ENCODE data around the gene SSR3.
"Not testable (repeated sequence)": the region's sequence is repeated elsewhere in the genome, so short reads cannot be mapped to it uniquely, and the experiment has no call there.

Gene SSR3

DNA sequence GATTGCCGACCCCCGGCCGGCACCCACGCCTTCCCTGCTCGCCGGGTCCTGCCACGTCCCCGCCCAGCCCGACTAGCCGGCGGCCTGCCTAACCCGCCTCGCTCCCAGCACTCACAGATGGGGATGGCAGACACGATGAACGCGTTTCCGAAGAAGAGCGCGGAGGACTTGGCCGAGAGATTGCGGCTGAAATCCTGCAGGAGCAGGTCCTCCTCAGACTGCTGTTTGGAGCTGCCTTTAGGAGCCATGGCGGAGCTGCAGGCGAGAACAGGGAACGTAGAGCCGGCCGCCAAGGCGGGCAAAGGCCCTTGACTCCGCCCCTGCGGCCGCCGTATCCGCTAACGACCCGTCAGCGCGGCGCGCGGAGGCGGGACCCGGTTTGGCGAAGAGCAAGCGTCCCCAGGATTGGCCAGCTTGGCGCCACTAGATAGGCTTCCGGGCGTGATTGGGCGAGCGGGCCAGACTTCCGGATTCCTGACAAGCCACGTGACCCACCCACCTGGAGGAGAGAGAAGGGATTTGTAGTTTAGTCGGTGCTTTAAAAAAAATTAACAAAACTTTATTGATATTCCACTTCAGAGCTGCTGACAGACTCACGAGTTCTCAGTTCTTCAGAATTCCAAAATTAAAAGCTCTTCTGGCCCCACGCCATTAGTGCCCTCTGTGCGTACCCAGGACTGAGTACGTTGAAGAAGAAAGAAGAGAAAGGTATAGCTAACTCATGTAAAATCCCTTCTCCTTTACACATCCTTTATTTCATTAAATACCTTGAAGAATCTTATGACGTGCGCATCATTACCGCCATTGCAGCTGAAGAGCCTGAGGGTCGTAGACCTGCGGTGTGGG lies at the start of gene SSR3:
SSR3 (minus strand) TSS at position 276 of the 846 bp plus-strand sequence; CDS start at position 248, 28 bp downstream.
- Histone ChIP-seq H3K9me3 (ENCODE audit: control insufficient read depth, low read length) (no peaks in the 10 kb centered on the region), H3K9ac (ENCODE audit: low read length) (peak within 1 kb of the TSS; percentile 83), H3K4me3 (ENCODE audit: low read length) (peak within 1 kb of the TSS; percentile 81), H3K27me3 (ENCODE audit: control insufficient read depth, insufficient read depth, low read length) (no peaks in the 10 kb centered on the region), H3K36me3 (ENCODE audit: control insufficient read depth, insufficient read depth, low read length) (no peaks in the 10 kb centered on the region), H3K4me1 (ENCODE audit: control insufficient read depth, insufficient read depth, low read length) (peaks cover 10% of the 10 kb centered on the region)

DNA sequence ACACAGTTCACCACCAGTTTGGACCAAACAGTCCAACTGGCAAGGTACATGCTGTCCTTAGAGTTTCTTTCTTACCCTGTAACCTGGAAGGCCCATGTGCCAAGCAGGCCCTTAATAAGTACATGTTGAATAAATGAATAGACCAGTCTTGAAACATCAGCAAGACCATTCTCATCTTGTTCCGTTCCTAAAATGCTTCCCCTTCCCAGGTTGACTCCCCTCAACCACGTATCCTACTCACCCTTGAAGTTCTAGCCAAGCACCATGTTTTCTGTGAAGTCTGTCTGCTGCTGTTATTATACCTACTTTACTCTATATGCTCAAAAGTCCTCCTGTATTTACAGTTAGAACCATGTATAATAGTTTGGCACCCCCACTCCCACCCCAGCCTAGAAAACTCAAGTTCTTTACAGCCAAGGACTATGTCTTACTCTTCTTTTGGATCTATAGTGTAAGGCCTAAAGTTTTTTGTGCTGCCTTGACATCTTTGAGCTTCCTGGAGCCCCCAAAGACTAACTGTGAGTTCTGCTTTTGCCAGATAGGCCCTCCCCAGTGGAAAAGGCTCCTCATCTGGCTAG lies 49.2 kb upstream of the SSR3 start:
- Histone ChIP-seq H3K27me3 (ENCODE audit: control insufficient read depth, insufficient read depth, low read length) (no peaks in the 10 kb centered on the region), H3K9me3 (ENCODE audit: control insufficient read depth, low read length) (no peaks in the 10 kb centered on the region), H3K4me3 (ENCODE audit: low read length) (no peak overlapping the region), H3K36me3 (ENCODE audit: control insufficient read depth, insufficient read depth, low read length) (no peaks in the 10 kb centered on the region), H3K4me1 (ENCODE audit: control insufficient read depth, insufficient read depth, low read length) (peaks cover 11% of the 10 kb centered on the region), H3K9ac (ENCODE audit: low read length) (no peak overlapping the region)

DNA sequence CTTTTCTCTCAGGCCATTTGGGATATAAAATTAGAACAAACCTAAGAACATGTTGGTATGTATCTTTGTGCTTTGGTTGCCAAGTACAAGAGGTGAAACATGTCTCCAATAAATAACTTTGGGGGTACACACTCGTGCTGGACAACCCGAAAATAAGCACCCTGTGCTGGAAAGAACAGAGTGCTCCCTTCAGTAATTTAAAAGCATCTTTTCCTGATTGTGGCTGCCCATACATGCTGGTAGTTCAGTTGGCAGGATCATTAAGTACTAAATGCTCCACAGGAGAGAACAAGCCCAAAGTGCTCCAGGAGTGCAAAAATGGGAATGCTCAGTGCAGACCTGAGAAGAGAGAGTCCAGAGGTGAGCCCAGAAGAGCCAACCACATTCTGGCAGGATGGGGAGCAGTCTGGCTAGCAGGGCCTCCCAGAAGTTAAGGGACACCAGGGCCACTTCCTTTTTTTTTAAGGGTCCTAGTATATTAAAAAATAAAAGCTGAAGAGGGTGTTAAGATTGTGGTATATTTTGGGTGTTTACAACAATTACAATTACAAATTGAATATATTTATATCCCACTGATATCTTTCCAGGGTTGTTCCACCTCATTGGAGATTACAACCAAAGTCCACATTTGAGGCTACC lies 48.6 kb upstream of the SSR3 start:
- H3K9me3 ChIP-seq (ENCODE audit: control insufficient read depth, low read length) = no peaks in the 10 kb centered on the region
- no peaks in the 10 kb centered on the region for H3K27me3 ChIP-seq (ENCODE audit: control insufficient read depth, insufficient read depth, low read length)
- peaks cover 11% of the 10 kb centered on the region for H3K4me1 ChIP-seq (ENCODE audit: control insufficient read depth, insufficient read depth, low read length)
- H3K4me3 ChIP-seq (ENCODE audit: low read length) = no peak overlapping the region
- no peaks in the 10 kb centered on the region for H3K36me3 ChIP-seq (ENCODE audit: control insufficient read depth, insufficient read depth, low read length)
- no peak overlapping the region for H3K9ac ChIP-seq (ENCODE audit: low read length)

DNA sequence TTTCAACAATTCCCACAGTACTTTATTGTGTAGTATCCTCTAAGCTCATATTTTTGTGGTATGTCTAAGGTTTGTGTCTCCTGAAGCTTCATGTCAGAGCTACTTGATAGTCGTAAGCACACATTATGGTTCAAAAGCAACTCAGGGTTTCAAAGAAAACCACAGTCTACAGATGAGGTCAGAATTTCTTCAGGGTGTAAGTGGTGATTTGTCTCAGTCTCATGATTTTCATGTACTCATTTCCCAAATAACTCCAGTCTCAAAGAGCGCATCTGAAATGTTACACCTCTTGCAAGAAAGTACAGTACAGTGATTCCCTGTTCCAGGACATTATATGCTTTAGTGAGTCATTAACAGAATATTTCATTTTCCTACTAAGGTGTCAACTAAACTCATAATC lies 47.5 kb upstream of the SSR3 start:
- Histone ChIP-seq H3K27me3 (ENCODE audit: control insufficient read depth, insufficient read depth, low read length) (no peaks in the 10 kb centered on the region), H3K9me3 (ENCODE audit: control insufficient read depth, low read length) (no peaks in the 10 kb centered on the region), H3K9ac (ENCODE audit: low read length) (no peak overlapping the region), H3K4me3 (ENCODE audit: low read length) (no peak overlapping the region), H3K36me3 (ENCODE audit: control insufficient read depth, insufficient read depth, low read length) (no peaks in the 10 kb centered on the region), H3K4me1 (ENCODE audit: control insufficient read depth, insufficient read depth, low read length) (peaks cover 11% of the 10 kb centered on the region)

DNA sequence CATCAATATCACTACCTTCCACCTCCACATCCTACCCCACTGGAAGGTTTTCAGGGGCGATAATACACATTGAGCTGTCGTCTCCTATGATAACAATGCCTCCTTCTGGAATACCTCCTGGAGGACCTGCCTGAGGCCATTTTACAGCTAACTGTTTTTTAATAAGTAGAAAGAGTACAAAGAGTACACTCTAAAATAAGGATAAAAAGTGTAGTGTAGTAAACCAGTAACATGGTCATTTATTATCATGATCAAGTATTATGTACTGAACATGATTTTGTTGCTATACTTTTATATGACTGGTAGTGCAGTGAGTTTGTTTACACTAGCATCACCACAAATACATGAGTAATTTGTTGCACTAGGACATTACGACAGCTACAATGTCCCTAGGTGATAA lies 46.6 kb upstream of the SSR3 start:
- Histone ChIP-seq H3K27me3 (ENCODE audit: control insufficient read depth, insufficient read depth, low read length) (no peaks in the 10 kb centered on the region), H3K36me3 (ENCODE audit: control insufficient read depth, insufficient read depth, low read length) (no peaks in the 10 kb centered on the region), H3K9me3 (ENCODE audit: control insufficient read depth, low read length) (no peaks in the 10 kb centered on the region), H3K4me1 (ENCODE audit: control insufficient read depth, insufficient read depth, low read length) (peaks cover 11% of the 10 kb centered on the region), H3K4me3 (ENCODE audit: low read length) (no peak overlapping the region), H3K9ac (ENCODE audit: low read length) (no peak overlapping the region)

DNA sequence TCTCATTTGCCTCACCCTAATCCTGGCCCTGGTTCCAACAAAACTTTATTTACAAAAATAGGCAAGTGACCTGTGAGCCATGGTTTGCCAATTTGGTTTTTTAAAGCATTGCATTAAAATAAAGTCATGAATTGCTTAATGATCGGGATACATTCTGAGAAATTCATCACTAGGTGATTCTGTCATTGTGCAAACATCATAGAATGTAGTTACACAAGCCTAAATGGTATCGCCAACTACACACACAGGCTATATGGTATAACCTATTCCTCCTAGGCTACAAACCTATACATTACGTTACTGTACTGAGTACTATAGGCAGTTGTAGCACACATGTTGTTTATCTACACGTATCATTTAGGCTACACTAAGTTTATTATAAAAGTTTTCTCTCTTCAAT lies 45.9 kb upstream of the SSR3 start:
- Histone ChIP-seq H3K4me3 (ENCODE audit: low read length) (no peak overlapping the region), H3K9me3 (ENCODE audit: control insufficient read depth, low read length) (no peaks in the 10 kb centered on the region), H3K4me1 (ENCODE audit: control insufficient read depth, insufficient read depth, low read length) (peaks cover 8% of the 10 kb centered on the region), H3K9ac (ENCODE audit: low read length) (no peak overlapping the region), H3K27me3 (ENCODE audit: control insufficient read depth, insufficient read depth, low read length) (no peaks in the 10 kb centered on the region), H3K36me3 (ENCODE audit: control insufficient read depth, insufficient read depth, low read length) (no peaks in the 10 kb centered on the region)

DNA sequence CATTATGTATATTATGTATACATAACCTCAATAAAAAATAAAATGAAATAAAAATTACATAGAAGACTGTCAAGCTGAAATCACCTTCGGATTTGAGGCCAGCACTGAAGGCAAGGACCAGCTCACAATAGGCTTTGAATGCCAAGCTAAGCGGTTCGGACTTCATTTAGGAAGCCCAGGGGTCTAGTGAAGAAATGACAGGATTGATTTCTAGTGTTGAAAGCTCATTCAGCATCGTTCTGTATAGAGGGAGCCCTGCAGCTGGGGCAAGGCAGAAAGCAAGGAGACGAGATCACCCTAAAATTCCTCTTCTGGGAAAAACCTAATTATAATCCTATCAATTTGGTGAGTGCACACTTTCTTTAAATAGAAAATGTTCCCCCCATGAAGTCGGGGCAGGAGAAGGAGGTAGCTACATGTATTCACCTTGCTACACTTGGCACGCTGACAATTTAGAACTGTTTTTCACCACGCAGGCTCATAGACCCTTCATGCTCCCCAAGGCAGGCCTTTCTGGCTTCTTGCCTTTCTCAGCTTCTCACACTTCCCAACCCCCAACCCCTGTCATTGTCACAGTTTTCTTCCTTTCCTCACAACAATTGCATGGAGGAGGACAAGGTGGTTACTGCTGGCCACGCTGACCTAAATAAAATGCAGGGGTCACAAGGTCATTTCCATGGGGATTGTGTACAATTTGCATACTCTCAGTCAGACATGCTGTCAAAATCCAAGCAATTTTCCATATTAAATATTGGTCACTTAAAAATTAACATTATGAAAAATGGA lies 44.4 kb upstream of the SSR3 start:
- Histone ChIP-seq H3K4me3 (ENCODE audit: low read length) (no peak overlapping the region), H3K9ac (ENCODE audit: low read length) (no peak overlapping the region), H3K27me3 (ENCODE audit: control insufficient read depth, insufficient read depth, low read length) (no peaks in the 10 kb centered on the region), H3K4me1 (ENCODE audit: control insufficient read depth, insufficient read depth, low read length) (peaks cover 6% of the 10 kb centered on the region), H3K9me3 (ENCODE audit: control insufficient read depth, low read length) (no peaks in the 10 kb centered on the region), H3K36me3 (ENCODE audit: control insufficient read depth, insufficient read depth, low read length) (no peaks in the 10 kb centered on the region)

DNA sequence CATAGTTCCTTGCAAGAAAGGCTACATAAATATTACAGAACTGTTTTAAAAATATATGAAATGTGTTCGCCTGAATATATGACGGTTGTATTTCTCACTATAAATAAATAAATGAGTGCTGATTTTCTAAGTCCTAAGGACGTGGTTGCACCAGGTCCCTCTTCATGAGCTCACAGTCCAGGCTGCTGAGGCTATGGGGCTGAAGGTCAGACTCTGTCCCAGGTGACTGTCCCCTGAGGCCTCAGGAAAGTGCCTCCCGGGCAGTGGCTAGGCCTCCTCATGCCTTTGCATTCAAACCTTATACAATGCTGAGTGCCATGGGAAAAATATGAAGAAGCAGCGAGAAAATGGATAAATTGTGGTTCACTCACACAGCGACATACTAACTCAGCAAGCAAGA lies 43.5 kb upstream of the SSR3 start:
- Histone ChIP-seq H3K9me3 (ENCODE audit: control insufficient read depth, low read length) (no peaks in the 10 kb centered on the region), H3K36me3 (ENCODE audit: control insufficient read depth, insufficient read depth, low read length) (no peaks in the 10 kb centered on the region), H3K27me3 (ENCODE audit: control insufficient read depth, insufficient read depth, low read length) (no peaks in the 10 kb centered on the region), H3K4me1 (ENCODE audit: control insufficient read depth, insufficient read depth, low read length) (peaks cover 6% of the 10 kb centered on the region), H3K9ac (ENCODE audit: low read length) (no peak overlapping the region), H3K4me3 (ENCODE audit: low read length) (no peak overlapping the region)

DNA sequence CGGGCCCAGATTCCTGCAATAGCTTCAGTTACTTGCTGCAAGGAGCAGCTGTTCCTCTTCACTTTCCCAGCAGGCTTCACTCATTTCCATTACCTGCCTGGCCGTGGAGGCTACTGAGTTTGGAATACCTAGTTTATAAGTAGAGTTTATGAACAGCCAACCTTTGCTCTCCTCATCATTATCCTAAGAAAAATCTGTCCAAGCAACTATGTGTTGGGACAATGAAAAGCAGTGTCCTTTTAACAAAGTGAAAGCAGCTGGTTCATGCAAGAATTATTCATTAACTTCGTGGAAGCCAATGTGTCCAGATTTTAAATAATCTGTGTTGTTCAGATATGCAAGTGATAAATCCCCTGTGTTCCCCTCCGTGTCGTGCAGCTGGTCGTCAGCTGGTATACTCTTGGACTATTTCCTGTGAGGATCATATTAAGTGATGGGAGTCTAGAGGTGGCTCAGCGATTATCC lies 39.3 kb upstream of the SSR3 start:
- Histone ChIP-seq H3K9me3 (ENCODE audit: control insufficient read depth, low read length) (no peaks in the 10 kb centered on the region), H3K4me3 (ENCODE audit: low read length) (no peak overlapping the region), H3K9ac (ENCODE audit: low read length) (no peak overlapping the region), H3K36me3 (ENCODE audit: control insufficient read depth, insufficient read depth, low read length) (no peaks in the 10 kb centered on the region), H3K4me1 (ENCODE audit: control insufficient read depth, insufficient read depth, low read length) (peaks cover 6% of the 10 kb centered on the region), H3K27me3 (ENCODE audit: control insufficient read depth, insufficient read depth, low read length) (no peaks in the 10 kb centered on the region)

DNA sequence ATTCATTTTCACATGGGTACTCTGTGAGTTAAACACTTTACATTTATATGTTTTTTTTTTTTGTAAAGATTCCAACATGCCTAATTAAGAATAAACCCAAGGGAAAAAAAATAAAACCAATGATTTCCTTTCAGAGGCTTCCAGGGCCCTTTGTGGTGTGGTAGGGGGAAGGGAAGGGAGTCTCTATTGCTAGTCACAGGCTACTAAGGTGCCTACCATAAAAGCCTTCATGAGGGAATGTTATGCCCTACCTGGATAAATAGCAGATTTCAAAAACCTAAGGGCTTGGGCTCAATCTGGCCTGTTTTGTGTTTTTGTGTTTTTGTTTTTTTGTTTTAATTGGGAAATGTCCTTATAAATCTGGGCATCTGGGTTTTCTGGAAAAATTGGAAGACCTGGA lies 38.9 kb upstream of the SSR3 start:
- H3K4me1 ChIP-seq (ENCODE audit: control insufficient read depth, insufficient read depth, low read length) = peaks cover 6% of the 10 kb centered on the region
- H3K9ac ChIP-seq (ENCODE audit: low read length) = no peak overlapping the region
- H3K9me3 ChIP-seq (ENCODE audit: control insufficient read depth, low read length) = no peaks in the 10 kb centered on the region
- no peak overlapping the region for H3K4me3 ChIP-seq (ENCODE audit: low read length)
- H3K27me3 ChIP-seq (ENCODE audit: control insufficient read depth, insufficient read depth, low read length) = no peaks in the 10 kb centered on the region
- no peaks in the 10 kb centered on the region for H3K36me3 ChIP-seq (ENCODE audit: control insufficient read depth, insufficient read depth, low read length)

DNA sequence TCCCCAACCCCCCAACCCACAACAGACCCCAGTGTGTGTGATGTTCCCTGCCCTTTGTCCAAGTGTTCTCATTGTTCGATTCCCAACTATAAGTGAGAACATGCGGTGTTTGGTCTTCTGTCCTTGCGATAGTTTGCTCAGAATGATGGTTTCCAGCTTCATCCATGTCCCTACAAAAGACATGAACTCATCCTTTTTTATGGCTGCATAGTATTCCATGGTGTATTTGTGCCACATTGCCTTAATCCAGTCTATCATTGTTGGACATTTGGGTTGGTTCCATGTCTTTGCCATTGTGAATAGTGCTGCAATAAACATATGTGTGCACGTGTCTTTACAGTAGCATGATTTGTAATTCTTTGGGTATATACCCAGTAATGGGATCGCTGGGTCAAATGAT lies 34.9 kb upstream of the SSR3 start:
- not testable (repeated sequence) for H3K9me3 ChIP-seq (ENCODE audit: control insufficient read depth, low read length); H3K9ac ChIP-seq (ENCODE audit: low read length); H3K36me3 ChIP-seq (ENCODE audit: control insufficient read depth, insufficient read depth, low read length); H3K27me3 ChIP-seq (ENCODE audit: control insufficient read depth, insufficient read depth, low read length); H3K4me3 ChIP-seq (ENCODE audit: low read length); H3K4me1 ChIP-seq (ENCODE audit: control insufficient read depth, insufficient read depth, low read length)

DNA sequence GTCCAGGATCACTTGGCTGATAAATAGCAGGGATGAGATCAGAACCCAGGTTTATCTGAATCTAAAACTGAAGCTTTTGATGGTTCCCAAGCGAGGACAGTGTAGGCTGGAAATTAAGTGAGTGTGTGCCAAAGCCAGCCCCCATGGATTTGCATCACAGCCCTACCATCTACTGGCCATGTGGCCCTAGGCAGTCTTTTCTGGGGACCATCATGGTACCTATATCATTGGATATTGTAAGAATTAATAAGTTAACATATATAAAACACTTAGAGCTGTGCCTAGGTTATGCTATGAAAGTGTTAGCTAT lies 32.8 kb upstream of the SSR3 start:
- no peaks in the 10 kb centered on the region for H3K9me3 ChIP-seq (ENCODE audit: control insufficient read depth, low read length)
- H3K27me3 ChIP-seq (ENCODE audit: control insufficient read depth, insufficient read depth, low read length) = no peaks in the 10 kb centered on the region
- no peaks in the 10 kb centered on the region for H3K4me1 ChIP-seq (ENCODE audit: control insufficient read depth, insufficient read depth, low read length)
- no peak overlapping the region for H3K4me3 ChIP-seq (ENCODE audit: low read length)
- no peak overlapping the region for H3K9ac ChIP-seq (ENCODE audit: low read length)
- H3K36me3 ChIP-seq (ENCODE audit: control insufficient read depth, insufficient read depth, low read length) = no peaks in the 10 kb centered on the region

Measured in mucosa of stomach (tissue), 1 donor.